CD4-positive, alpha-beta T cell treated with Interleukin-1 beta for 1 hour (primary cell): ENCODE measurements around the gene HOXA9.
A peak's percentile ranks its signal among the peaks of the same experiment; 100 is the strongest.

ENCODE experiments used
- DNase-seq, 2 donors: peaks; one replicate each; pipeline ENCODE4 v3.0.0-alpha.2; 2020 to 2022

HOXA9 gene

DNA sequence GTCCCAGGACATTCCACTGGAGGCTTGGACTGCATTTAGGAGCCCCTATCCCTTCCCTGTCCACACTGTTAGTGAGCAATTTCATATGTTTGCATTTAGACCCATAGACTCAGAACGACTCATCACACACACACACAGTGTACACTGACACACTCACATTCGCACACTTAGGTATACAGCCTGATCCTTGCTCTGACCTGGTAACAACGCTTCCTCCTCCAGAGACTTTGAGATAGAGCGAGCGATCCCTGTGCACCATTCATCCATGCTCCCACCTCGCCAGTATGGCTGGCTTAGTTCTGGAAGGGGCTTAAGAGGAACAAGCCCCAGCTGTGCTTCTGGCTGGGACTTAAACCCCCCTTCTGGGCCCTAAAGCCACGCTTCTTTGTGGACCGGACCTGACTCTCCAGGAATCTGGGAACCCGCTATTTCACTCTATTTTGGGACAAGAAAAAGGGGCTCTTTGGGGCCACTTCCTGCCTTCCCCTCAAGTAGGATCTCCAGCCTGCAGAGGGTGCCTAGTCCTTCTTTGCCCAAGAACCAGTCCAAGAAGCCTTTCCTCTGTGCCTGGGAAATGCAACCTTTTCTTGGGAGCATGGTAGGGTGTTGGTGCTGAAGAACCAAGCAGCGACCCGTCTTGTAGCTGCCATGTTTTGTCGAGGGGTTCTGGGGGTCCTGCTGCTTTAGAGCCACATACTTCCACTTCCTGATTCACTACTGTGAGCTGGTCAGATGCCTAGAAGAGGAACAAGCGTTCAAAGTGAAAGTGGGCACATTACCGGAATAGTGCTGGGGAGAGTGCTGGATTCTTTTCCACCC lies 35.6 kb upstream of the HOXA9 start:
- DNase-seq, result no peak

DNA sequence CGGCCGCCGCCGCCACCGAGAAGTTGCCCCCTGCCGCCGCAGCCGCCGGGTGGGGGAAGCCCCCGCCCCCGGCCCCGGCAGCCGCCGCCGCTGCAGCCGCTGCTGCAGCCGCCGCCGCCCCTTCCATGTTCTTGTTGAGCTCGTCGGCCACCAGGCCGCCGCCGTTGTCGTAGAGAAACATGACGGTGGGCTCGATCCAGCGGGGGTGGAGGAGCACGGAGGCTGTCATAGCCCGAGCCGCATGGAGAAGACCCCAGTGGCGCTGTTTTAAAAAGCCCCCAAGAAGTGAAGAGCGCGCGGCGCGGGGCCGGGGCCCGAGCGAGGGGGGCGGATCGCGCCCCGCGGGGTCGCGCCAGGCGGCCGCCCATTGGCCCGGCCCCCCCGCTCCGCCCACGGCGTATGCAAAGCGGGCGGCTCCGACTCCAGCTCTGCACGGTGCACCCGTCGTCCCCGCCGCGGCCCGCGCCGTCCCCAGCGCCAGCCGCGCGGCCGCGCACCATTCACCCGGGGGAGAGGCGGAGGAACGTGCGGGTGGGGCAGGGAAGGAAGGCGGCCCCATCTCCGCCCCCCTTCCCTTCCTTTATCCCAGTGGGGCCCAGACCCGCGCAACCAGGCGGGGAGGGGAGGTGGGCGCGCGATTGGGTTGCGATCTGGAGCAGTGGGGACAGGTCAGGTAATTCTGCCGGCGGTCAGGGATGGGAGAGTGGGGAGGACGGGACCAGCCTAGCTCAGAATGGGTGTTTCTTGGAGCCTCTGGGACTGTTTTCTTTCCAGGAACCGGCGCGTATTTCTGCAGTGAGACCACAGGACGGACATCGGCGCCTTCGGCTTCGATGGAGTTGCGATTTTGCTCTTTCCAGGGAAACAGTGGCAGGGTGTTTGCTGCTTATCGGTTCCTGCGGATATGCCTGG lies 34.8 kb upstream of the HOXA9 start, which contains the start of gene HOXA13:
Gene HOXA13, minus strand, starts transcription at position 243 of the 912 bp plus-strand sequence. Its CDS starts 14 bp downstream, at position 229.
- no peak for DNase-seq

DNA sequence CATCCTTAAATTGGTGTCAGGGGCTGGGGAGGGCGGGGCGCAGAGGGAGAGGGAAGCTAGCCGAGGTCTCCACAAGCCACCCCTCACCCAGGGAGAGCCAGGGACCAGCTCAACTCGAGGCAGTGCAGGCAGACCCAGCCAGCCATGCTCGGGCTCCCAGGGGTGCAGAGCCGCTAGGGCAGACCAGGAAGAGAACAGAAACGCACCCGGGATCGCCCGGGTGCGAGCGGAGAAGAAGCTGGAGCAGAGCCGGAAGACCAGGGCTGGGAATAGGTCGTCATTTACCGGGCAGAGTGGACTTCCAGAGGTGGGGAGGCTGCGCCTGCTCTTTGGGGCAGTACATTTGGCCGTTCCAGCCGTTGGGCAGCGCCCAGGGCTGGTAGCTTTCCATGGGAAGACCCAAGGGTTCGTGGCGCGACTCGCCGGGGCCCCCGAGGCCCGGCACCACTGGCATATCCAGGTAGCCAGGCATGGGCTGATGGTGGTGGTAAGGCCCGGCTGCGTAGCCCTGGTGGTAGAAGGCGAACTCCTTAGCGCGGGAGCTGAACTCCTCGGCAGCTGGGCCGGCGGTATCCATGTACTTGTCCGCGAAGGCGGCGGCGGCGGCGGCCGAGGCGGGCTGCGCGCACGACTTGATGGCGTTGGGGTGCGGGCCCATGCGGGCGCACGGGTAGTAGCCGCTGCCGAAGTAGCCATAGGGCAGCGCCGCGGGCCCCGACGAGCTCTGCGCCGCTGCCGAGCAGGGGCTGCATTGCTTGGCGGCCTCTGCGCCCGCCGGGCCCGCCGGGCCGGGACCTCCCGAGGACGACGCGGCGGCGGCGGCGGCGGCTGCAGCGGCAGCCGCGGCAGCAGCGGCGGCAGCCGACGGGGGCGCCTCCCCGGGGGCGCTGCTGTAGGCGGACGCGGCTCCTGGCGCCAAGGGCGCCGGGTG lies 33.8 kb upstream of the HOXA9 start:
- no peak for DNase-seq

DNA sequence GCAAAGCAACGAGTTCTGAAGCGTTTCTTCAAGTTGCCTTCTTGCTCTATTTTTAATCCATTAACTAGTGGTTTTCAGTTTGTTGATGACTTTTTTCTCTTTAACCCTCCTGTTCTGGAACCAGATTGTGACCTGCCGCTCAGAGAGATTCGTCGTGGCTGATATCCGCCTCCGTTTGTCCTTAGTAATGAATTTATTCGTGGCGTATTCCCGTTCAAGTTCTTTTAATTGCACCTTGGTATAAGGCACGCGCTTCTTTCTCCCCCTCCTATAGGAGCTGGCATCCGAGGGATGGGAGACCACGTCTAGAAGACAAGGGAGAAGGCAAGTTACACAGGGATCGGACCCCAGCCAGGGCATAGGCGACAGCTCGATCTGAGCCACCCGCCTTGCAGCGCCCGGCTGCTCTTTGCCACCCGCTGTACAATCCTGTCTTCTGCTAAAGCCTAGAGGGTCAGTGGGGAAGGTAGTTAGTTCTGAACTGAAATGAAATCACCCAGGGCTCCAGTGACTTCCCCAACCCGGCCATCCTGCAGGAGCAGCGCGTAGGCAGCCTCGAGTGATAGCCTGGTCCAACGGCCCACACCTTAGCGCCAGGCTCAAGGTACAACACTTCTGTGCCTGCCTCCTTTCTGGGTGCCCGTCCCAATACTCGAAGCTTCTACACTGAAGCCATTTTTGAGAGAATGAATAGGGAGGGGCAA lies 33.0 kb upstream of the HOXA9 start:
- no peak for DNase-seq

DNA sequence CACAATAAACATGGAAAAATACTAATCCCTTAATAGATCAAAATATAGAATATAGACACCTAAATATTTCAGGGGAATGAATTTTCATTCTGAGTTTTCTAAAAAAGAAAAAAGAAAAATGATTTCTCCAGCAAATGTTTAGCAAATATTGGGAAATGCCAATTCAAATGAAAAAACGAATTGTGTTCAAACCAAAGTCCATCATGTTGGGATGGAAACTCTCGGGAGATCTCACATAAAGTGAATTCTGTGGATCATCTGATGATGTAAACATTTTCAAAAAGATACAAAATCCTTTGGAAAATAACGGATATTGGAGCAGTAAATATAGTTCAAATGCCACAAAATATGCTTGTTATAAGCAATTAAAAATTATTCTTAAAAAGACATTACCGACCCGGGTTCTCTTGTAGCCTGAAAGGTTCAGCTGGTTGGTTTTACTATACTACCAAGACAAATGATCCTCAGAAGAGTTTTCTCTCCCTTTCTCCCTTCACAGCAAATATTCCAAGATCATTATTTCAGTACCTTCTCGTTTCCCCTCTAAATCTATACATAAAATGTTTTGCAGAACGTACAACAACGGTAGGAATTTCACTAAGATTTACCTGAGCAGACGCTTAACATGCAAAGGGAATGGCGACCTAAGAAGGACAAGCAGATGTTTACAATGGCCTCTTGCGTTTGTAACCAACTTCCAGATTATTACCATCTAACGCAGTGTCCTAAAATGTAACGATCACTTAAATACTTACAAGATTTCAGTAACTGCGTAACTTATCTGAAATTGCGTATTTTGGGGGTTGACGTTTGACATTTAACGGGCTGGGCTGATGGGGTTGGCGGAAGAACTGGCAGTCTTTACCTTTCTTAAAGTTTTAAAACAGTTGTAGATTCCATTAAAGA lies 32.1 kb upstream of the HOXA9 start:
- DNase-seq, result no peak

DNA sequence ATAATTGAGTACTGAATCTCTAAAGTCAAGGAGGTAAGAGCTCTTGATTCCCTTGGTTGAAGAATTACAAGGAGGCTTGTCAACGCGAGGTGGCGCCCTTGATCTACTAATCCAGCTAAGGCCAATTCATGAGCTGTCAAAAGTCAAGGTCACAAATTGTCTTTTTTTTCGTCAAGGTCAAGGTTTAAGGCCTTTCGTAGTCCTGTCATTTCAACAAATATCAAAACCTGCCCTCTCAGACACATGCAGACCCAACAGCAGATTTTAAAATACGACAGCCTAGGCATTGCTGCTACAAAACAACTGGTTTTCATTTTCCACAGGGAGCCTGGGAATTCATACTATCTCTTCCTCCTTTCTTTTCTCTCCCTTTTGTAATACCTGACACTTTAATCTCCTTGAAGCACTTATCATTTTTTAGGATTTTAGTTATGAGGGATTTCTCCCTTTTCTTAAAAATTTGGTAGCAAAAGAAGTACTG lies 31.0 kb upstream of the HOXA9 start:
- peak; percentile 77 to 81 for DNase-seq

DNA sequence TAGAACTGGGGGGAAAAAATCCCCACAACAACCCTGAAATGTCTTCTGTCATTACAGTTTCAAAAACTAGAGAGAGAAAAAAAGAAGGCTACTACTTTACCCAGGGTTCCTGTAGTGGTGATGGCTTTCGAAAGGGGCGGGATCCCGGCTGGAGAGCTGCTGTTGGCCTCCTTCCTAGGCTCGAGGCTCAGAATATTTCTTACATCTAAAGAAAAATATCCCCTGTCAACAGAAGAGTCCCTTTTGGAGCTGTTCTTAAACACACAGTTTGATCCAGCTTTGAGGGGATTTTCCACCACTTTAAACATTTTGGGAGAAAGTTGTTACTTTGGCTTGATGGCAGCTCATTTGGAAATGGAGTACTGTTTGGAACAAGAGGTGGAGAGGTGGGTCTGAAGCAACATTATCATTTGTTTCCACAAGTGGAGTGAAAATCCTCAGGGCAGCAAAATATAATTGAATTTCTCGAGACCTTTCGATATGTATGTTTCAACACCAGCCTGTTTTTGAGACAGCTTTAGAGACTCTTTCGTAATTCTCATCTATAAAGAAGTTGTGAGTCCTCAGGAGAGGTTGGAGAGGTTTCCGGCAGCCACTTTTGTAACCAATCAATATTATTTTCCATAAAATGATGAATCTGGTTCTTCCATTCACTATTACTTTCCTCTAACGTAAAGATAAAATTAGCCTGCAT lies 29.5 kb upstream of the HOXA9 start:
- no peak for DNase-seq

DNA sequence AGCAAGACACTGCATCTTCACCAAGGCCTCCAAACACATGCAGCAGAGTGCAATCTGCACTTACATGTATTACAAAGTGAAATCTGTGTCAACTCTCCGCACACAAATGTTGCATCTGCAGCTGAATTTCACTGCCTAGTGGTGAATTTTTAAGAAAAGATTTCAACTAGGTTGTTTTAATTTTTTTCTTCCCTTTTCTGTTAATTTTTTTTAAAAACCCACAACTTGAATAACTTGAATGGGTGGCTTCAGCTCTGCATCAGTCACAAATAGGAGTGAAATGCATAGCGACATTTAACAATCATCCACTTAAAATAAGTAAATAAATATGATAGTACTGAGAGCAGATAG lies 28.6 kb upstream of the HOXA9 start:
- no peak for DNase-seq

DNA sequence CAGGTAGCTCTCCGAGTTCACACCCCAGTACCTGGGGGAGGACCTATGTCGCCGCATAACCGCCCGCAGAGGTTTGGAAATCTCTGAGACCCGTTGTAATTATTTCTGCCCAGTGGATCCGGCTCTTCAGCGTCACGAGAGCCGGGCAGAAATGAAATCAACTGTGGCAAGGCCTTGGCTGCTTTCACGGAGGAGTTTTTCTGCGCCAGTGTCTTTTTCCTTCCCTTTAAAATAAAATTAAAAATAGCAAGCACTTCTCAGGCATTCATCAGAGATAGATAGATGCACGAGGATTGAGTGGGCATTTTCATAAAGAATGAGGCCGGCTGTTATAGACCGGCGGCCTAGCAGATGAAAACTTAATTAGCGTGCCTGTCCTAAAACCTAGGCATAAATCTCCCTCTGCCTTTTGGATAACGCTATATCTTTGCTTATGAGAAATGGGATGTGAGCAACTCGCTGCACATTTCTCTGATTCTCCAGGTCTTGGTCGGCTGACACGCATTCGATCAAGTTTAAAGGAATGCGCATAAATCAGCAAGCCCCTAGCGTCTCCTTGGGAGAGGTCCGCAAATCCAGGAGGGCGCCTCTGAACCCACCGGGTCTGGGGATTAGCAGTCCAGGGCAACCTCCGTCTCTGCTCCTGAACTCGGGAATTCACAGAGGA lies 28.1 kb upstream of the HOXA9 start:
- DNase-seq, result no peak

DNA sequence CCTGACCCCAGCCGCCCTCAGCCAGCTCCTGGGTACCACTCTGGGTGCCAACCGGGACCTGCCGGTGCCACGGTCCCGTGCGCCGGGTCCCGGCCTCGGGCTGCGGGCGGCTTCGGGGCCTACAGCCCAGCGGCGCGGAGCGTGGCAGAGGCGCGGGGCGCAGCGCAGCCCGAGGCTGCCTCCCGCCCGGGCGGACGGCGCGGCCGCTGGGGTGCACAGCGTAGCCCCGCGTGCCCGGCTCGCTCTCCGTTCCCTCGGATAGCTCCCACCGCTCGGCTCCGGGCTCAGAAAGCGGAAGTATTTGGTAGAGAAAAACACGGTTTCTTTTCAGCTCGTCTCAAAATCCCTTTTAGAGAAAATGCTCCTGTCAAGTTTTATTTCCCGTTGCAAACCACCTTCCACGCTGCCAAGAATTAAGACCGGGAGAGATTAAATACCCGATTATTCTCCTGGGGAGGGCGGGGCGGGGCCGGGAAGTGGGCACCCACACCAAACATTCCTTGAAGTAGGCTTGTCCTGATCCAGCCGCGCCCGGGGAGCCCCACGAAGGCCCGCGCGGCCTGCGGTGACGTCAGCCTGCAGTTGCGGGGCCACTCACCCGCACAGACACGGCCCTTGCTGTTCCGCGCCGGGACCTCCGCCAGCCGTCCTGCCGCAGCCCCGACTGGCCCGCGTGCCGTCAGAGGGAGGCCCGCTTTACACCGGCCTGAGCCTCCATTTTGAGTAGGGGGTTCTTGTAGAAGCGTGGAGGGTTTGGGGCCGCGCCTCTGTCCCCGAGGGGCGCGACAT lies 27.4 kb upstream of the HOXA9 start:
- DNase-seq, result no peak

DNA sequence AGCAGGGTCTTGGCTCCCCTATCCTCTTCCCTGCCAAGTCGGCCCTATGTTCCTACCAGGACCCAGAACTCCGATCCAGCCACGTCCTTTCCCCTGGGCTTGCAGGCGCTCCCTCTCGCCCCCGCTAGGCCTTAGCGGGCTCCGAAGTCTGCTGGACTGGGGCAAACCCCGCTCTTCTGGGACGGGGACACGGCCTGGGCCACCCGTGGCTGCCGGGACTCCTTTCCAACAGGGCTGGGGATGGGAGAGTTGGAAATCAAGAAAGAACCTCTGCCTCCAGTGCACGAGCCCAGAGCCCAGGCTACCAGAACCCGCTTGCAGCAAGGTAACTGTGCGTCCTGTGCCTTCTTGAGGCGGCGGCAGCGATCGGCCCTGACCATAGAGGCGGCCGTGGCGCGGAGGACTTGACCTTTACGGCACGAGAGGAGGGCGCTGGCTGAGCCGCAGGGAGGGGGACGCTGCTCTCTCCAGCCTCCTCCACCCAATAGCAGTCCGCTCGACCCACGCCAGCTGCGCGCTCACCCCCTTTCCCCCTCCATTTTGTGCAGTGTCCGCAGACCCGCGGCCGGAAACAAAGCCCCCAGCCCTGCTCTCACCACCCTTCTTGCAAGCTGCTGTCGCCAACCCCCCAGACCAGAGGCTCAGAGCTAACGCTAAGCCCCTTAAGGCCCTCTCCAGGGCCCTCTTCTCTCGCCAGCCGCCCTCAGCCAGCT lies 26.7 kb upstream of the HOXA9 start:
- DNase-seq, result no peak

DNA sequence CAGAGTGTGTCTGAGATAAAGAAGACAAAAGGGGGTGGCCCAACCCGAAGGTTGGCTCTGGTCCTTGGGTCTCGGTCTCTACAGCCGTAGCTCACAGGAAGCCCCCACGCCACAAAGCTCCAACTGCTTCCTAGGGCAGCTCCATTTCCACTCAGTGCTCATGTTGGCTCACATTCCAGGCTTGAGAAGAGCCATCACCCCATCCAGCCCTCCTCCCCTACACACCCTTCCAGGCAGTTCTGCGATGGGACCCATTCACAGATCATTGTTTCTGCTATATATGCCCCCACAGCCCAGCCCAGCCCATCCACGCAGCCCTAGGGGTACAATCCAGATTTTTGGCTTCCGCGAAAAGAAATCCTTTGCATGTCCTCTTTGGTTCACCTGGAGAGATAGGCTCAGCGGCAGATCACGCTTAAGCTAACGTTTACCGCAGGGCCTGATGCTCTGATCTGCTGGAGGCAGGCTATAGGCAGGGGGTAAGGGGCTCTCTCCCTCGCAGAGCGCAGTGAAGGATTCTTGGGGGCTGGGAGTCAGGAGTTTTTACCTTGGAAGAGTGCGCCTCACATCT lies 25.9 kb upstream of the HOXA9 start:
- DNase-seq, result no peak

DNA sequence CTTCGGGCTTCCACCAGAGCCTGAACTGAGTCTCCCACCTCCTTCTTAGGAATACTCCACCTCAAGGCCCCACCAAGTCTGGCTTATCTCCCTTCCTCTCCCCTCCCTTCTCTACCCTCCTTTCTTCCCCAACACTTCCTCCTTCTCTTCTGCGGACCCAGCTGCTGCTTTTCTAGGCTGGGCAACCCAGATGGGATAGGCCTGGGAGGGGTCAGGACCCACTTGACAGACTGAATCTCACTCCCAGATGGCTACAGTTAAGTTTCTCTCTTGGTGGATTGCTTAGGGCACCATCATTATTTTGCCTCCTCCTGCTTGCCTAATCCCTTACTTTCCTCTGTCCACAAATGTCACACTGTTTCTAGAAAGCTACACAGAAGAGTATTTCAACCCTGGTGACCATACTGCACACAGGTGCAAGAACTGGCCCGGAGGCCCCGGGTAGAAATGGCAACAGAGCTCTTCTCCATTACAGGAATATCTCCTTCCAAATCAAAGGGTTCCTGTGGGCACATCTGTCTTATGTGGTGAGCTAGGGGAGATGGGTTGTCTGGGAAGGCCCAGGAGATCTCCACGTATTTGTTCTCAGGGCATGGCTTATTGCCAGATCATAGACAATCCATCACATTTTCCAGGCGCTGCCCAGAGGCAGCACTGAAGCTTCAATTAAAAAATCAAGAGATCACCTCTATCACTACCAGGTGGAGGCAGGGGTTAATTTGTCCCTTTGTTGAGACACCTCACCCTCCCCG lies 24.8 kb upstream of the HOXA9 start:
- no peak for DNase-seq

DNA sequence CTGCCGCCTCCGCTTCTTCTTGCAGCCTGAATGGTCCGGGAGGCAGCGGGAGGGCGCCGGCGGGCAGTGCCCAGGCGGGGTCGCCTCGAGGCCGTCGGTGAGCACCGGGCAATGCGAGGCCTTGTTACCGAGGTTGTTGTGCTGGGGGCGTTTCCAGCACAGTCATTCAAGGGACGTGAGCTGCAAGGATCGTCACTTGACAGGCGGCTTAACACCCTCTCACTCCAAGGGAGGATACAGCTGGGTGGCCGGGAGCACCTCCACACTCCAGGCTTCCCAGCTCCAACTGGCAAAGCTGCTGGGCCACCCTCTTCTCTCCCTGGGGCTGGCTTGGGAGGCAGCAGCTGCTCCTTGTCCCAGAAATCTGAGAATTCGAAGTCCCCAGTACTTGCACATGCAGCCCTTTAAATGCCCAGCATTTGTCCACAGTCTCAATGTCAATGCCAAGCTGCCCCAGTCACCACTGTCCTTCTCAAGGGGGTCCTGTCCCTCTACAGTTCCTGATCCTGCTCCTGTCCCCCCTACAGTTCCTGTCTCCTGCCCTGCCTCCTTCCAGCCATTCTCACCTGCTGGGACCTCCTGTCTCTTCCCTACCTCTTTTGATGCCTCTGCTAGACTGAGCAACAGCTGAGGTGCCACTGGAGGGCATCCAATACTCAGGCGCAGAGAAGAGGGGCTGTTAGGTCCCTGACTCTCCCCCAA lies 24.1 kb upstream of the HOXA9 start:
- no peak for DNase-seq

DNA sequence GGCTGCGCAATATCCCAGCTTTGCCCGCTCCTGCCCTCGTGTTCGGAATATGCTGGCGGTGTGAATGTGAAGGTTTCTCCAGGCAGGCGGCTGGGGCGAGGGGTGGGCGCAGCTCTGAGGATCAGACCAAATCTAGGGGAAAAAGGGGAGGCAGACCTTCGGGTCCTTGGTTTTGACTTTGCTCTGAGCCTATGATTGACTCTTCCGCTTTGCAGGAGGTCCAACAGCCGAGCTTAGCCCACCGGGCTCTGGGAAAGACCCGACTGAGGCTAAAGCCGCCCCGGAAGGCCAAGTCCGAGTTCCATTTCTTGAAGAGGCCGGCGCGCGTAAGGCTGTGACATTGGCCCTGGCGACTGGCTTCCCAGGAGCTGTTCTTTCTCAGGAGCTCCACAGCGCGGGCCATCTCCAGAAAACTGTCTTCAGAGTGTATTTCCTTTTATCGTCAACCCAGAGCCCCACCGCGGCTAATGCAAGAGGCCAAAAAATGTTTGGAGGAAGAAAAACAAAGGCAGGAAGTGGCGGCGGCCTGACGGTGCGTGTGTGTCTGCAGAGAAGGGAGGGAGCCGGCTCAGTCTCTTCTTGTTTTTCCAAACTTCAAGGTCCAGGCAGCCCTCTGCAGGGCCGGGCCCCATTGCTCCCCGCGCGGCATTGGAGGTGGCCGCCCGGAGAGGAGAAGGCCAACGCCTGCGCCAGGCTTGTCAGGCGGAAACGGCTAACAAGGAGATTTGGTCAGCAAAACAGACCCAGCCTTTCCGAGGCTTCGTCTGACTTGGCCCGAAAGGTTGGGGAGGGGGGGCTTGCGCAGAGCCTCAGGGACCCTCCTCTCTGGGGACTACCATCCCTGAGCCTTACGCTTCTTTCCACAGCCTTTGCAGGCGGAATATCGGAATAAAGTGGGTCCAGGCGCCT lies 23.3 kb upstream of the HOXA9 start:
- peak; percentile 41 to 57 for DNase-seq
